Measurements from ENCODE around the gene IL19.

- TF ChIP-seq, protein P1, sequence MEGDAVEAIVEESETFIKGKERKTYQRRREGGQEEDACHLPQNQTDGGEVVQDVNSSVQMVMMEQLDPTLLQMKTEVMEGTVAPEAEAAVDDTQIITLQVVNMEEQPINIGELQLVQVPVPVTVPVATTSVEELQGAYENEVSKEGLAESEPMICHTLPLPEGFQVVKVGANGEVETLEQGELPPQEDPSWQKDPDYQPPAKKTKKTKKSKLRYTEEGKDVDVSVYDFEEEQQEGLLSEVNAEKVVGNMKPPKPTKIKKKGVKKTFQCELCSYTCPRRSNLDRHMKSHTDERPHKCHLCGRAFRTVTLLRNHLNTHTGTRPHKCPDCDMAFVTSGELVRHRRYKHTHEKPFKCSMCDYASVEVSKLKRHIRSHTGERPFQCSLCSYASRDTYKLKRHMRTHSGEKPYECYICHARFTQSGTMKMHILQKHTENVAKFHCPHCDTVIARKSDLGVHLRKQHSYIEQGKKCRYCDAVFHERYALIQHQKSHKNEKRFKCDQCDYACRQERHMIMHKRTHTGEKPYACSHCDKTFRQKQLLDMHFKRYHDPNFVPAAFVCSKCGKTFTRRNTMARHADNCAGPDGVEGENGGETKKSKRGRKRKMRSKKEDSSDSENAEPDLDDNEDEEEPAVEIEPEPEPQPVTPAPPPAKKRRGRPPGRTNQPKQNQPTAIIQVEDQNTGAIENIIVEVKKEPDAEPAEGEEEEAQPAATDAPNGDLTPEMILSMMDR (IDR thresholded peaks at IDR 0.05 in 4 of 5, conservative IDR thresholded peaks at IDR 0.05 in 1 of 5), result no peak
- TF ChIP-seq POLR2A (IDR thresholded peaks at IDR 0.05), result no peak
Observed at GRCh38 chr1:206800411-206800810, 29.8 kb downstream of the IL19 start.
